SW 1271 (cell line): ENCODE results near the gene P4HA2.

ENCODE experiments used
- DNase-seq, 2 experiments: peaks; one replicate each; lab custom pipeline; 2025; lab: John Stamatoyannopoulos, UW

P4HA2 gene

DNA sequence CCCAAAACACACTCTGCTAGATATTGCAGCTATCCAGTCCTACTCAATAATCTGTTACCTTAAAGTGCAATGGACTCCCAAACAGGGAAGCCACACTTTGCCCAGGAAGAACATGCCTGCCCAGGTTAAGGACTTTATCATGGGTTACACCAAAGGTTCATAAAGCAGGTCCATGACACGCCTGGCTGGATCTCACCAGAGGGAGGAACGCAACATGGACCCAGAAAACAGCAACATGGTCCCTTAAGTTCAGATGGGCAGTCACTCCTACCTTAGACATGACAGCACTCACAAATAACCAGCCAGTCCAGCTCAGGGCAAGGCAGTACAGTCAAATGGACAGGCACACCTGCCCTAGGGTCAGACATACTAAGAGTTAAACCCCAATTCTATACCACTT lies 3.8 kb downstream of the P4HA2 start:
- DNase-seq, result no peak

DNA sequence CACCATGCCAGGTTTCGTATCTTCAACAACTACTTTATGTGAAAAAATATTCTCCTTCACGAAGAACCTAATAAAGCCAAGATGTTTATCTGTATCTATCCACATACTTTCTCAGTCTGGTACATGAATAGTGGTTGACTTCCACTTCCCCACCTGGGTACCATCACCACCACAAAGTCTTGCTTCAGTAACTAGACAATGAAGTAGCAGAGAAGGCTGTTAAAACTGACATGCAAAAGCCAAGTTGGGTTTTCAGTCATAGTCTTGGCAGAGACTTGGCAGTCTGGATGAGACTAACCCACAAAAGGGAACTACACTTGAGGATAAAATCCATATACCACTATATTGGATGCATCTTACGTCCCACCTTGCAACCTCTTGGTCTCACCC lies 5.0 kb downstream of the P4HA2 start:
- no peak for DNase-seq

- no peak for DNase-seq
Measured at GRCh38 chr5:132221781-132222648, 5.6 kb downstream of the P4HA2 start.

DNA sequence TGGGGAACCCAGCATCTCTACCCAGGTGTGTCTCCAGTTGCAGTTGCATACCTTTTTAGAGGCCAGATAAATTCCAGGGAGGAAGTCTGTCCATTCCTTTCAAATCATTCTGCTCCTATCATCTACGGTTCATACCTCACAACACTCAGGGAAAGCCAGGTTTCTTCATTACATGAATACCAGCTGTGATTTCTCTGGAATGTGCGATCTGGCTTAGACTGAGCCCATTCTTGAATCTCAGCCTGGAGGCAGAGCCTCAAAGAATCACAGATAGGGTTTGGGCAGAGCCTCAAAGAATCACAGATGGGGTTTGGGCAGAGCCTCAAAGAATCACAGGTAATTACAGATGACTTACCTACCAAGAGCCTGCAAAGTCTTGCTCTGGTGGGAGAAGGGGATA lies 7.2 kb downstream of the P4HA2 start:
- DNase-seq, result no peak

- no peak for DNase-seq
Measured at GRCh38 chr5:132219981-132220380, 7.7 kb downstream of the P4HA2 start.

- no peak for DNase-seq
Measured at GRCh38 chr5:132219289-132219970, 8.2 kb downstream of the P4HA2 start.

GRCh38 chr5:132218321-132218720 lies 9.3 kb downstream of the P4HA2 start:
- DNase-seq, result no peak

DNA sequence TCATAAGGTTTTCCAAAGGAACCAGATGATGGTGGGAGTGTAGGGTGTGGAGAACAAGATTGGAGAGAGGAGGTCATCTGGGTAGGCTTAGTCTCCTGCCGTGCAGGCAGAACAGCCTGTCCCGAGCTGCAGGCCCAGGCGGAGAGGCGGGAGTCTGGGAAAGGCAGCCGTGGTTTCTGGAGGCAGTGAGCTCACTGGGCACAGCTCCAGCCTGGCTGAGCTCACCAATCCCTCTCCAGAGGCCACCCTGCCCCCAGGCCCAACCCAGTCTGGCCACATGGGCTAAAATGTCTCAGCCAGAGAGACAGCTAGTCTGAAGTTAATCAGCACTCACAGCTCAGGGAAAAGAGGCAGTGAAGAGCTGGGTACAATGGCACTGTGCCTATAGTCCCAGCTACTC lies 12.3 kb downstream of the P4HA2 start:
- no peak for DNase-seq

DNA sequence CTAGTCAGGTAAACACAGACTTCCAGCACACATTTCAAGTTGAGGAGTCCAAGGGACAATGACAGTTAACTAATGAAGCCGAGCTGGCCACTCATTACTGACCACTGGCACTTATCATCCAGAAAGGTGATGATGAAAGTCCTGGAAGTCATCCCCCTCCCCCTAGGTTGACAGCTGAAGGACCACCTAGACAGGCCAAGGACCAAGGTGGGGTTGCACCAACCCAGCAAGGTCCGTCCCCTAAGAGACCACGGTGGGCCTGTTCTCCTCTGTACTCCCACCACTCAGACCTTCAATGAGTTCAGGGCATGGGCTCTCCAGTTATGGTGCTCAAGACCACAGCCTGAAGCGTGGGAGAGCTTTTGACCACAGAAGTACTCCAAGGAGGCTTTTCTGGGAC lies 13.2 kb downstream of the P4HA2 start:
- DNase-seq, result no peak

GRCh38 chr5:132213666-132214065 lies 14.0 kb downstream of the P4HA2 start:
- DNase-seq, result no peak

- DNase-seq, result no peak
Measured at GRCh38 chr5:132211787-132212186, 15.9 kb downstream of the P4HA2 start.

GRCh38 chr5:132210944-132211343 lies 16.7 kb downstream of the P4HA2 start:
- DNase-seq, result no peak

DNA sequence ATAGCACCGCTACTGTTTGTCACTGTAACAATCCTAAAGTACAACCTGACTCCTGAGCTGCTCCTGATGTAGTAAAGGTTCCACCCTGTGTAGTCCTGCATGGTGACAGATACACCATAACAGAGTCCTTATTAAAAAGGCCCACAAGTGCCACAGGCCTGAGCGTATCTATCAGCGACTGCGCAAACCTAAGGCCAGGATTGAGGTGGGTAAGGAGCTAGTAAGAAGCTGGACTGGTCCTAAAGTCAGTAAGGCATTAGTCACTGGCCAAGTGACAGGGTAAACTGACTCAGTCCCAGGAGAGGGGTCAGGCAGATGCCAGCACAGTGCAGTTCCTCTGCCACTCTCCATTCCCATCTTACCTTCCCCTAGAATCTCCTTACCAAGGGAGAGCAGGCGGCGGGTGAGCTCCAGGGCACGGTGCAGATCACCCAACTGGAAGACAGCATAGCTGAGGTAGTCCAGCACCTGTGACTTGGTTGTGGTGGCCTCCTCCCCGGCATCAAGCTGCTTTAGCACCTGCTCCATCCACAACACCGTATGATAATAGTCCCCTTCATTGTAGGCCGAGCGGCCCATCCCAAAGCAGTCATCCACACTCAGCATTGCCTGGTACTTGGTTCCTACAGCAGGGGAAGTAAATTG lies 17.6 kb downstream of the P4HA2 start:
- no peak for DNase-seq

GRCh38 chr5:132209131-132209530 lies 18.5 kb downstream of the P4HA2 start:
- no peak for DNase-seq

DNA sequence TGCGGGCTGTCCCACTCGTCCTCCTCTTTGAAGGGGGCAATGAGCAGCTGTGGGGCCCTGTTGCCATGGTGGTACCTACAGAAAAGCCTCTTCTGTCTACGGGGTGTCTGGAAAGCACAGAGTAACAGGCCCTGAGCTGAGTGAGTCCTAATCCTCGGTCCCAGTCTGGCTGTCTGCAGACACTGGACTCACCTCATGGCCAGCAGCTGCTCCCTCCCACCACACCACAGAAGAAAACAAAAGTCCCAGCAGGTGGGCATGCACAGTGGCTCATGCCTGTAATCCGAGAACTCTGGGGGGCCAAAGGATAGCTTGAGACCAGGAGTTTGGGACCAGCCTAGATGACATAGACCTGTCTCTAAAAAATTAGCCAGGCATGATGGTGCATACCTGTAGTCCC lies 19.9 kb downstream of the P4HA2 start:
- no peak for DNase-seq

- no peak for DNase-seq
Measured at GRCh38 chr5:132206782-132207181, 20.9 kb downstream of the P4HA2 start.

GRCh38 chr5:132205385-132206125 lies 22.1 kb downstream of the P4HA2 start:
- DNase-seq, result no peak

- no peak for DNase-seq
Measured at GRCh38 chr5:132204371-132205135, 23.1 kb downstream of the P4HA2 start.

DNA sequence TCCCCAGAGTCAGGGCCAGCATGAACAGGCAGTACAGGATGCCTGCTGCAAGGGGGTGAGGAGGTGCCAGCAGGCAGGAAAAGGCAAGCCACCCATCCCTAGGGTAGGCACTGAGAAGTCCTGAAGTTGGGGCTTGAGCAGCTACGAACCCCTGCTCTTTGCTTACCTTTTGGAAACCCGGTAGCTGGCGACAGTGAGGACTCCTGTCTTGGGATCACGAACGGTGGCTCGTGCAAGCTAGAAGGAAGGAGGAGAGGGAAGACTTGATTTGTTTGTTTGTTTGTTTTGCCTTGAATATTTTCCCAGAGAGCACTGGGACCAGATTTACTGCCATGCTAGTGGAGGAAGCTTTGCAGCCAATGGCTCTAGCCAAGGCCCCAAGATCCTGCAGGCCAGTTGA lies 23.7 kb downstream of the P4HA2 start:
- no peak for DNase-seq

DNA sequence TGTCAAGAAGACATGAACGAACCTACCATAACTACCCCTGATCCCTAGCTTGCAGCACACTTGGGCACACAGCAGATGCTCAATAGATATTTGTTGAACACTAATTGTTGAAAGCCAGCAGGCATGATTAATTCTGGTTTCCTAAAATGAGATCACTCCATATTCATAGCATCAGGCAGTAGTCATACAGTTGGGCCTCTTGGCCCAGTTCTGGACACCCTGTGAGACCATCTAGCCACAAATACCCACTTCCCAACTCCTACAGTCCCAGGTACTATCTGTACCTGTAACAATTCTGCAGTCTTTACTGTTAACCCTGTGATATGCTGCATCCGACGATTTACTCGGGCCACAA lies 24.2 kb downstream of the P4HA2 start:
- DNase-seq, result no peak

DNA sequence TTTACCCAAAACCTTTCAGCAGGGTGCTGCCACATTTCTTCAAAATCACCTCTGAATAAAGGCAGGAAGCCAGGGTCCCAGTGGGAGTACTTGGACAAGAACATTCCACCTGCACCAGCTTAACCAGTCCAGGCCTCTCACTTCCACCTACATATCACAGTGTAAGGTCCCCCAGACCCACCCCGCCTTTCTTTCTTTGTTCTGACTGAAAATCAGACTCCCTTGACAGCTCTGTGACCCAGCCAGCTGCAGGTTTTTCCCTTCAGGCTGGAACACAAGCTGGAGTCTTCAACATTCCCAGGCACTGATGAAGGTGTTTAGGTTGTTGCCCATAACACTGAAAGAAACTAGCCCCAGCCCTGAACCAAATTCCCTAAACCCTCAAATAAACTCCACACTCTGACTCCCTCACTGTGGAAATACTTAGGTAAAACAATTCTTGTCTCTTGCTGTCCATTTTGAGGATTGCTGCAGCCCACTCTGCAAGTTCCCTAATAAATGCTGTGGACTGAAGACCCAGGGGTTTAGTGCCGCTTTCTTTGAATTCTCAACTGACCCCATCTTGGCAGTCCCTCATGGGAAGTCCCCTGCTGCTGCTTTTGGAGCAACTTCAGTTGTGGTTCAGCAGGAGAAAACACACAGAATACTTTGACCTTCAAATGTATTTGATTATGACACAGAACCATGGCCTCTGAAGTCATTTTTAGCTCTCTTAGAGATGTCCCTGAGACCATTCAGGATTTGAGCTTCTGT lies 24.8 kb downstream of the P4HA2 start:
- DNase-seq, result no peak
